Eye (tissue), 1 donor: ENCODE measurements around the gene SKP1.
"Not testable (repeated sequence)": the region's sequence is repeated elsewhere in the genome, so short reads cannot be mapped to it uniquely, and the experiment has no call there.

ENCODE experiments used
- DNase-seq: peaks from one replicate; pipeline ENCODE4 v3.0.0-alpha.2; 2015

Gene SKP1

GRCh38 chr5:134177369-134178095, 782 bp upstream of the SKP1 start:
- no peak for DNase-seq

GRCh38 chr5:134175921-134176510, 734 bp downstream of the SKP1 start:
- DNase-seq = peak; percentile 69

- peak; percentile 59 for DNase-seq
Measured at GRCh38 chr5:134174841-134175839, 1.6 kb downstream of the SKP1 start.

- no peak for DNase-seq
Measured at GRCh38 chr5:134171972-134172371, 4.8 kb downstream of the SKP1 start.

- no peak for DNase-seq
Measured at GRCh38 chr5:134162592-134162991, 14.2 kb downstream of the SKP1 start.

- DNase-seq = no peak
Measured at GRCh38 chr5:134161513-134162395, 15.0 kb downstream of the SKP1 start.

GRCh38 chr5:134153657-134154056, 23.1 kb downstream of the SKP1 start:
- DNase-seq = no peak

GRCh38 chr5:134153241-134153640, 23.5 kb downstream of the SKP1 start:
- no peak for DNase-seq

- not testable (repeated sequence) for DNase-seq
Measured at GRCh38 chr5:134152173-134152832, 24.4 kb downstream of the SKP1 start.

- no peak for DNase-seq
Measured at GRCh38 chr5:134151723-134152122, 25.0 kb downstream of the SKP1 start.

- no peak for DNase-seq
Measured at GRCh38 chr5:134149571-134150303, 27.0 kb downstream of the SKP1 start.

- no peak for DNase-seq
Measured at GRCh38 chr5:134148986-134149539, 27.7 kb downstream of the SKP1 start.

- DNase-seq = no peak
Measured at GRCh38 chr5:134148316-134148715, 28.4 kb downstream of the SKP1 start.

- no peak for DNase-seq
Measured at GRCh38 chr5:134146651-134147518, 29.9 kb downstream of the SKP1 start.

- DNase-seq = peak; percentile 93
Measured at GRCh38 chr5:134145779-134146581, 30.8 kb downstream of the SKP1 start.

GRCh38 chr5:134145041-134145757, 31.6 kb downstream of the SKP1 start:
- no peak for DNase-seq

GRCh38 chr5:134143944-134144941, 32.5 kb downstream of the SKP1 start:
- DNase-seq = no peak
